ENCODE results near the gene TANGO6. TPM values are rescaled to one million over a fixed set of nuclear protein-coding genes. Genes with fewer than 3 reads are reported as not detected.
"Not testable (repeated sequence)": the region's sequence is repeated elsewhere in the genome, so short reads cannot be mapped to it uniquely, and the experiment has no call there.

TANGO6 gene
- total RNA-seq, 1 donor from 2014 or later = 12.2 TPM

- no peak for ATAC-seq
- DNase-seq (ENCODE audit: low spot score) = no peak
Observed at GRCh38 chr16:68954911-68955635, 111.7 kb downstream of the TANGO6 start.

GRCh38 chr16:68960910-68961309 lies 117.6 kb downstream of the TANGO6 start:
- ATAC-seq = no peak
- no peak for DNase-seq (ENCODE audit: low spot score)

GRCh38 chr16:68961778-68962402 lies 118.6 kb downstream of the TANGO6 start:
- DNase-seq (ENCODE audit: low spot score) (no peak), ATAC-seq (no peak)

GRCh38 chr16:68969338-68969737 lies 126.0 kb downstream of the TANGO6 start:
- DNase-seq (ENCODE audit: low spot score) (no peak), ATAC-seq (peak; percentile 70)

- DNase-seq (ENCODE audit: low spot score) (no peak), ATAC-seq (no peak)
Observed at GRCh38 chr16:68972013-68972412, 128.7 kb downstream of the TANGO6 start.

- ATAC-seq = no peak
Observed at GRCh38 chr16:68972720-68973119, 129.4 kb downstream of the TANGO6 start.

GRCh38 chr16:68973611-68974120 lies 130.3 kb downstream of the TANGO6 start:
- DNase-seq (ENCODE audit: low spot score) (no peak), ATAC-seq (no peak)

More at GRCh38 chr16:68972720-68973119, 129.4 kb downstream of the TANGO6 start:
- DNase-seq (ENCODE audit: low spot score) = no peak

- DNase-seq (ENCODE audit: low spot score) (no peak), ATAC-seq (peak; percentile 40)
Observed at GRCh38 chr16:68978303-68978954, 135.1 kb downstream of the TANGO6 start.

- no peak for ATAC-seq
- DNase-seq (ENCODE audit: low spot score) = no peak
Observed at GRCh38 chr16:68980695-68981315, 137.5 kb downstream of the TANGO6 start.

GRCh38 chr16:68981971-68982370 lies 138.6 kb downstream of the TANGO6 start:
- ATAC-seq (no peak), DNase-seq (ENCODE audit: low spot score) (no peak)

- ATAC-seq = no peak
- no peak for DNase-seq (ENCODE audit: low spot score)
Observed at GRCh38 chr16:68984467-68984866, 141.1 kb downstream of the TANGO6 start.

GRCh38 chr16:68985268-68985667 lies 141.9 kb downstream of the TANGO6 start:
- ATAC-seq (no peak), DNase-seq (ENCODE audit: low spot score) (no peak)

- ATAC-seq (no peak), DNase-seq (ENCODE audit: low spot score) (no peak)
Observed at GRCh38 chr16:68985855-68986254, 142.5 kb downstream of the TANGO6 start.

GRCh38 chr16:68987734-68988457 lies 144.6 kb downstream of the TANGO6 start:
- ATAC-seq (no peak), DNase-seq (ENCODE audit: low spot score) (no peak)

GRCh38 chr16:68990172-68990845 lies 147.0 kb downstream of the TANGO6 start:
- DNase-seq (ENCODE audit: low spot score); ATAC-seq: not testable (repeated sequence)

- ATAC-seq = no peak
- DNase-seq (ENCODE audit: low spot score) = no peak
Observed at GRCh38 chr16:68991075-68991474, 147.7 kb downstream of the TANGO6 start.

GRCh38 chr16:68992521-68992920 lies 149.2 kb downstream of the TANGO6 start:
- no peak for DNase-seq (ENCODE audit: low spot score)
- ATAC-seq = no peak

- ATAC-seq (no peak), DNase-seq (ENCODE audit: low spot score) (no peak)
Observed at GRCh38 chr16:68993456-68993855, 150.1 kb downstream of the TANGO6 start.

- no peak for DNase-seq (ENCODE audit: low spot score)
- peak; percentile 90 for ATAC-seq
Observed at GRCh38 chr16:68993885-68994284, 150.6 kb downstream of the TANGO6 start.

- ATAC-seq = no peak
- DNase-seq (ENCODE audit: low spot score) = no peak
Observed at GRCh38 chr16:68994324-68994723, 151.0 kb downstream of the TANGO6 start.

Measured in left lobe of liver (tissue), 2 donors.